Heart left ventricle (tissue), 16 donors: Measurements from ENCODE around the gene NRDE2. TPM values are rescaled to one million over a fixed set of nuclear protein-coding genes. Genes with fewer than 3 reads are reported as not detected.

Experiments used
- ATAC-seq, 4 donors: fragments of 200-7000 bp; cut with Tn5 transposase; one replicate each; pipeline ENCODE4 v1.9.1; 2020 to 2022; ENCODE audit warnings: moderate library complexity in 4 of 4, mild to moderate bottlenecking in 3 of 4, moderate number of reproducible peaks in 1 of 4
- DNase-seq, 5 donors: peaks; one replicate each; pipeline ENCODE4 v3.0.0-alpha.2; 2020
- H3K27ac ChIP-seq, 12 donors: fragments of 200-600 bp; sonication (generic) in 4 of 12; one replicate each; pipeline versions ENCODE4 v1.5.0 to v1.8.0; 2016 to 2022; ENCODE audit warnings: mild to moderate bottlenecking in 2 of 12
- H3K27me3 ChIP-seq, 9 donors: fragments of 200-600 bp; sonication (generic) in 2 of 9; one replicate each; pipeline versions ENCODE4 v1.5.1 to v1.8.0; 2016 to 2022; ENCODE audit warnings: mild to moderate bottlenecking in 3 of 9
- H3K36me3 ChIP-seq, 9 donors: fragments of 200-600 bp; sonication (generic) in 2 of 9; one replicate each; pipeline versions ENCODE4 v1.5.0 to v1.8.0; 2018 to 2022; ENCODE audit warnings: mild to moderate bottlenecking in 2 of 9
- H3K4me1 ChIP-seq, 12 donors: fragments of 200-600 bp; sonication (generic) in 4 of 12; one replicate each; pipeline versions ENCODE4 v1.5.0 to v1.8.0; 2016 to 2022; ENCODE audit warnings: mild to moderate bottlenecking in 3 of 12
- H3K4me3 ChIP-seq, 12 donors: fragments of 200-600 bp; sonication (generic) in 4 of 12; one replicate each; pipeline versions ENCODE4 v1.5.0 to v1.8.0; 2017 to 2022; ENCODE audit warnings: mild to moderate bottlenecking in 9 of 12, moderate library complexity in 4 of 12
- H3K9me3 ChIP-seq, 12 donors: fragments of 200-600 bp; sonication (generic) in 4 of 12; one replicate each; pipeline versions ENCODE4 v1.5.0 to v1.8.0; 2016 to 2022; ENCODE audit warnings: mild to moderate bottlenecking in 1 of 12
- POLR2A ChIP-seq, 2 donors: fragments of 450-650 bp; IDR thresholded peaks; one replicate each; pipeline ENCODE4 v1.6.1; 2017; ENCODE audit warnings: antibody characterized with exemption in 2 of 2, mild to moderate bottlenecking in 2 of 2, moderate library complexity in 2 of 2
- WGBS, 4 donors: extraction: QIAGEN DNeasy Blood & Tissue Kit in 2 of 4; methylation state at CpG; one replicate each; pipeline versions ENCODE4 v1.1.5 to v1.1.7; 2013 to 2018; 5-methylcytosine and 5-hydroxymethylcytosine counted together
- intact Hi-C, 10 donors: fragments of 100-400 bp; cut with DNase I; formaldehyde crosslinking; loops; one replicate each; pipeline versions ENCODE4 v1.11.1 to v1.14.2; 2022
- polyA plus RNA-seq, 2 donors: library from polyadenylated mRNA; stranded (reverse); fragments of 200-250 nt; gene quantifications; one replicate each; pipeline ENCODE4 v1.2.3, GENCODE V29; 2013
- total RNA-seq, 9 donors: library from RNA; depleted of rRNA in 2 of 9; stranded (reverse); fragments of >200 nt in 2 of 9; fragmentation: NEBNext Ultra II Directional in 3 of 9; extraction: Animal tissue kit (Norgen Biotek cat#: 25700) in 3 of 9; gene quantifications; one replicate each; pipeline versions ENCODE4 v1.1.0 to v1.2.4, GENCODE V29; 2016 to 2023
- TF ChIP-seq, protein P1 (sequence below), 12 donors: fragments of 200-600 bp; sonication (generic) in 4 of 12; IDR thresholded peaks; one replicate each; pipeline versions ENCODE4 v1.5.0 to v1.8.0; 2018 to 2022; ENCODE audit warnings: antibody characterized with exemption in 12 of 12, mild to moderate bottlenecking in 5 of 12
- donor health status: ischemic (EF 13 %, LVEDD 7.1; RV severe dilation, severe dysfunction).
- donor health status: healthy with polysubstance abuse.
- donor health status: DM: no; HTN: yes; CAD: no.
- donor health status: DM: no; HTN: no; CAD: no.
- donor health status: ischemic (EF 25% LVEDD 6.9; RV normal size, moderate dysfunction).
- donor health status: ischemic (EF 25% LVEDD 5.7; RV mildly dilated, moderate dysfunction).
- donor health status: healthy.
- donor health status: DM: yes; HTN: yes; CAD: no.
- donor health status: ischemic (EF 35%, LVEDD 5.7; RV mildly dilated, moderate dysfunction).
- donor health status: nonischemic (EF 11% LVEDD 7.7; RV severe dilation, severe dysfunction).
- donor health status: DM: yes; HTN: yes; CAD: no.
- donor health status: PGD.
- donor health status: ischemic (EF 29% LVEDD 5.4; RV normal size, mild dysfunction).
- donor health status: nonischemic (EF 23%, LVEDD 6.1; RV moderate dilation, normal function).

NRDE2 gene
- total and polyA plus RNA-seq, 11 donors = 5.2 to 15.4 (median 9.4) TPM

DNA sequence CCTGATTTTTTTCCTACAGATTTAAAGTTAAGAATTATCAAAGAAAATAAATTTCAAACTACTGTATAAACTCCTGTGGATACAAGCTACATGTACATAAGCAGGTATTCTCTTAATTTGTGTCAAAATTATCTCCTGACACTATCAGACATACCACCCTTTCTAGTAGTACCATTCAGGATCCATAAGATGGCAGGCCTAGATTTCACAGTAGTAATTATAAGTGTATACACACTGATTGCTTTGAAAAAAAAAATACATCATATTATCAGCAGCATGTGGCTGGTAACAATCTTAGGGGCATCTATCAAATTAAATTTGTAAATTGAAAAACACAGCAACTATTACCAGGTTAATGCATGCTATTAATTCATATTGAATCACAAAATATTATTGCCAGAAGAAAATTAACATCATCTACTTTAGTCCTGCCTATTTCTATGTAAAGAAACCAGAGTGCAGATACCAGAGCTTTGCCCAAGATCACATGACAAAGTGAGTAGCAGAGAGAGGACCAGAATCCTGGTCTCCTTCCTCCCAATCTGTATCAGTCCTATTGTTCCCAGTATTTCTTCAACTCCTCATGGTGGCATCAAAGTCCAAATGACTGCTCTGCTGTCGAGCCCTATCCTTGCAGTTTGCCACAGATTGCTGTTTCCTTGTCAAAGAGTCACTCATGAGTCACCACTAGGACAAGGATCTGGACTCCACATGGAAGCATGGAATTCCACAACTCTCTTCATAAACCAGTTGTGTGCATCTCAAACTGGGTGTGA lies 37.4 kb upstream of the NRDE2 start:
- no peak overlapping the region for H3K27ac ChIP-seq
- H3K27me3 ChIP-seq = no peaks in the 10 kb centered on the region
- no peaks in the 10 kb centered on the region for H3K36me3 ChIP-seq
- H3K4me3 ChIP-seq = no peak overlapping the region
- TF ChIP-seq POLR2A (IDR thresholded peaks at IDR 0.05) = no peak
- TF ChIP-seq, protein P1, sequence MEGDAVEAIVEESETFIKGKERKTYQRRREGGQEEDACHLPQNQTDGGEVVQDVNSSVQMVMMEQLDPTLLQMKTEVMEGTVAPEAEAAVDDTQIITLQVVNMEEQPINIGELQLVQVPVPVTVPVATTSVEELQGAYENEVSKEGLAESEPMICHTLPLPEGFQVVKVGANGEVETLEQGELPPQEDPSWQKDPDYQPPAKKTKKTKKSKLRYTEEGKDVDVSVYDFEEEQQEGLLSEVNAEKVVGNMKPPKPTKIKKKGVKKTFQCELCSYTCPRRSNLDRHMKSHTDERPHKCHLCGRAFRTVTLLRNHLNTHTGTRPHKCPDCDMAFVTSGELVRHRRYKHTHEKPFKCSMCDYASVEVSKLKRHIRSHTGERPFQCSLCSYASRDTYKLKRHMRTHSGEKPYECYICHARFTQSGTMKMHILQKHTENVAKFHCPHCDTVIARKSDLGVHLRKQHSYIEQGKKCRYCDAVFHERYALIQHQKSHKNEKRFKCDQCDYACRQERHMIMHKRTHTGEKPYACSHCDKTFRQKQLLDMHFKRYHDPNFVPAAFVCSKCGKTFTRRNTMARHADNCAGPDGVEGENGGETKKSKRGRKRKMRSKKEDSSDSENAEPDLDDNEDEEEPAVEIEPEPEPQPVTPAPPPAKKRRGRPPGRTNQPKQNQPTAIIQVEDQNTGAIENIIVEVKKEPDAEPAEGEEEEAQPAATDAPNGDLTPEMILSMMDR (IDR thresholded peaks at IDR 0.05) = peak in 5 of 12 donors; percentile 10 to 30 (median 19)
- WGBS, 4 donors = 53 to 67% (median 63%) methylated on average over 1 of the region's 1 CpG
- no peak for ATAC-seq
- no peaks in the 10 kb centered on the region for H3K9me3 ChIP-seq
- intact Hi-C loops = no loop called here
- no peaks in the 10 kb centered on the region for H3K4me1 ChIP-seq
- no peak for DNase-seq

DNA sequence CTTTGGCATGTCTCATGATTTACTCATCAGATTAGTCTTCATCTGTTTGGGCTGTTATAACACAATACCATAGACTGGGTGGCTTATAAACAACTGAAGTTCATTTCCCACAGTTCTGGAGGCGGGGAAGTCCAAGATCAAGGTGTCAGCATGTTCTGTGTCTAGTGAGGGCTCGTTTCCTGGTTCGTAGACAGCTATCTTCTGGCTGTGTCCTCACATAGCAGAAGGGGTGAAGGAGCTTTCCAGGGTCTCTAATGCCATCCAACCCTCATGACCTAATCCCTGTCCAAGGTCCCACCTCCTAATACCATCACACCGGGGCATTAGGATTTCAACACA lies 30.8 kb upstream of the NRDE2 start:
- Histone ChIP-seq H3K4me1 (no peaks in the 10 kb centered on the region), H3K4me3 (no peak overlapping the region), H3K9me3 (no peaks in the 10 kb centered on the region), H3K36me3 (no peaks in the 10 kb centered on the region), H3K27me3 (peaks cover 0 to 12% (median 0%) of the 10 kb centered on the region in 9 donors), H3K27ac (no peak overlapping the region)
- WGBS, 4 donors = 88 to 93% (median 91%) methylated on average over 4 of the region's 4 CpGs
- TF ChIP-seq, protein P1 (IDR thresholded peaks at IDR 0.05) = no peak
- TF ChIP-seq POLR2A (IDR thresholded peaks at IDR 0.05) = no peak
- DNase-seq (no peak), ATAC-seq (no peak)
- intact Hi-C loops = no loop called here

DNA sequence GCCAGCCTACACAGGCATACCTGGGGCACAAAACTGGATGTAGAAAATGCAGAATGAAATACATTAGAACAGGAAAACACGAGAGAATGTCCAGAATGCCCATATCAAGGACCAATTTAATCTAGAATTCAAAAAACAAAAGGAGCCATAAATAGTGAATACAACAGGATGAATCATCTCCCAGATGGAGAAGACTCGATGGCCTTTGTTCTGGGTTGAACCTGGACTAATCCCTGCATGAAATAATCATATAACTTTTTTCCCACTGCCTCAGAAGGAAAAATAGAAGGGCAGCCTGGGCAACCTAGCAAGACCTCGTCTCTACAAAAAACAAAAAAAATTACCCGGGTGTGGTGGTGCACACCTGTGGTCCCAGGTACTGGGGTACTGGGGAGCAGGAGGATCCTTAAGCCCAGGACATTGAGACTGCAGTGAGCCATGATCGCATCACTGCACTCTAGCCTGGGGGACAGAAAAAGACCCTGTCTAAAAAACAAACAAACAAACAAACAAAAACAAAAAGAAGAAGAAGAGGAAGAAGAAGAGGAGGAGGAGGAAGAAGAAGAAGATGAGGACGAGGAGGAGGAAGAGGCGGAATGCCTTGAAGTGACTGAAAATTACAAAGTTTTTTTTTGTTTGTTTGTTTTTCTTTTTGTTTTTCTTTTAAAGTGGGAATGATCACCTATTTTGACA lies 30.3 kb upstream of the NRDE2 start:
- Histone ChIP-seq H3K4me1 (no peaks in the 10 kb centered on the region), H3K9me3 (no peaks in the 10 kb centered on the region), H3K27me3 (peaks cover 0 to 12% (median 0%) of the 10 kb centered on the region in 9 donors), H3K36me3 (no peaks in the 10 kb centered on the region), H3K27ac (no peak overlapping the region), H3K4me3 (no peak overlapping the region)
- DNase-seq (no peak), ATAC-seq (no peak)
- intact Hi-C loops = no loop called here
- 82 to 86% (median 84%) methylated on average over 7 of the region's 7 CpGs for WGBS, 4 donors
- TF ChIP-seq, protein P1 (IDR thresholded peaks at IDR 0.05) = no peak
- TF ChIP-seq POLR2A (IDR thresholded peaks at IDR 0.05) = no peak

DNA sequence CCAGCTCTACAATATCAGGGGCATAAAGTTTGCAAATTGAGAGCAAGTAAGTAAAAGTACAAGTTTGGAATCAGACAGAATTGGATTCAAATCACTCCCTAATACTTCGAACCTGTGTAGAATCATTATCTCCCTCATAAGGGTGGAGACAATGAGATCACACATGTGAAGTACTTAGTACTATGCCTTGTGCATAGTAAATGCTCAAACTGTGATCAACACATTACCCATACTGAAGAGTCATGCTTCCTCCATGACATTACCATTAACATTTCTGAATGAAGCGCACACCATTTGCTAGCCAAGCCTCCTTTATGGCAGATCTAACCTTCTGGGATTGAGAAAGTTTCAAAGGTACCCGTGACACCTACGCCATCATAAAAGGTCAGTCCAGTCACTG lies 26.6 kb upstream of the NRDE2 start:
- Histone ChIP-seq H3K27ac (no peak overlapping the region), H3K4me3 (no peak overlapping the region), H3K9me3 (no peaks in the 10 kb centered on the region), H3K4me1 (no peaks in the 10 kb centered on the region), H3K27me3 (peaks cover 0 to 12% (median 0%) of the 10 kb centered on the region in 9 donors), H3K36me3 (no peaks in the 10 kb centered on the region)
- intact Hi-C loops = no loop called here
- 85 to 93% (median 91%) methylated on average over 4 of the region's 4 CpGs for WGBS, 4 donors
- no peak for ATAC-seq
- TF ChIP-seq, protein P1 (IDR thresholded peaks at IDR 0.05) = no peak
- no peak for TF ChIP-seq POLR2A (IDR thresholded peaks at IDR 0.05)
- no peak for DNase-seq
